Measurements from ENCODE around the gene RNU5B-1.

GRCh38 chr15:65349338-65349737 is 44.9 kb downstream of the RNU5B-1 start:
- TF ChIP-seq, protein P1, sequence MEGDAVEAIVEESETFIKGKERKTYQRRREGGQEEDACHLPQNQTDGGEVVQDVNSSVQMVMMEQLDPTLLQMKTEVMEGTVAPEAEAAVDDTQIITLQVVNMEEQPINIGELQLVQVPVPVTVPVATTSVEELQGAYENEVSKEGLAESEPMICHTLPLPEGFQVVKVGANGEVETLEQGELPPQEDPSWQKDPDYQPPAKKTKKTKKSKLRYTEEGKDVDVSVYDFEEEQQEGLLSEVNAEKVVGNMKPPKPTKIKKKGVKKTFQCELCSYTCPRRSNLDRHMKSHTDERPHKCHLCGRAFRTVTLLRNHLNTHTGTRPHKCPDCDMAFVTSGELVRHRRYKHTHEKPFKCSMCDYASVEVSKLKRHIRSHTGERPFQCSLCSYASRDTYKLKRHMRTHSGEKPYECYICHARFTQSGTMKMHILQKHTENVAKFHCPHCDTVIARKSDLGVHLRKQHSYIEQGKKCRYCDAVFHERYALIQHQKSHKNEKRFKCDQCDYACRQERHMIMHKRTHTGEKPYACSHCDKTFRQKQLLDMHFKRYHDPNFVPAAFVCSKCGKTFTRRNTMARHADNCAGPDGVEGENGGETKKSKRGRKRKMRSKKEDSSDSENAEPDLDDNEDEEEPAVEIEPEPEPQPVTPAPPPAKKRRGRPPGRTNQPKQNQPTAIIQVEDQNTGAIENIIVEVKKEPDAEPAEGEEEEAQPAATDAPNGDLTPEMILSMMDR (IDR thresholded peaks at IDR 0.05; ENCODE audit: insufficient read depth, low read length, poor library complexity, severe bottlenecking) = no peak
- no peak for TF ChIP-seq EZH2phosphoT487 (conservative IDR thresholded peaks at IDR 0.05; ENCODE audit: low read length)

Measured in SU-DHL-6 (cell line).